HG02884 (cell line): ENCODE data around the gene PDE7B.

ENCODE experiments used
- ATAC-seq: cut with Tn5 transposase; IDR thresholded peaks from one replicate; pipeline ENCODE4 v1.9.1; 2021; ENCODE audit warnings: mild to moderate bottlenecking, moderate library complexity; ENCODE audit not compliant: unreplicated experiment

The PDE7B gene

GRCh38 chr6:136022224-136022874, 170.8 kb downstream of the PDE7B start:
- ATAC-seq: no peak

GRCh38 chr6:136024711-136025110, 173.2 kb downstream of the PDE7B start:
- no peak for ATAC-seq

GRCh38 chr6:136025736-136026135, 174.2 kb downstream of the PDE7B start:
- no peak for ATAC-seq

GRCh38 chr6:136030131-136030530, 178.6 kb downstream of the PDE7B start:
- ATAC-seq: no peak

GRCh38 chr6:136031982-136032381, 180.5 kb downstream of the PDE7B start:
- no peak for ATAC-seq

- no peak for ATAC-seq
Measured at GRCh38 chr6:136033416-136033815, 181.9 kb downstream of the PDE7B start.

- no peak for ATAC-seq
Measured at GRCh38 chr6:136034422-136034821, 182.9 kb downstream of the PDE7B start.

GRCh38 chr6:136035378-136036070, 184.0 kb downstream of the PDE7B start:
- no peak for ATAC-seq

- no peak for ATAC-seq
Measured at GRCh38 chr6:136036071-136036380, 184.5 kb downstream of the PDE7B start.

- no peak for ATAC-seq
Measured at GRCh38 chr6:136036601-136037000, 185.1 kb downstream of the PDE7B start.

GRCh38 chr6:136037242-136037875, 185.9 kb downstream of the PDE7B start:
- no peak for ATAC-seq

- no peak for ATAC-seq
Measured at GRCh38 chr6:136037876-136038460, 186.5 kb downstream of the PDE7B start.

- ATAC-seq: no peak
Measured at GRCh38 chr6:136038531-136038930, 187.0 kb downstream of the PDE7B start.

- ATAC-seq: no peak
Measured at GRCh38 chr6:136039185-136039584, 187.7 kb downstream of the PDE7B start.

GRCh38 chr6:136050475-136050874, 199.0 kb downstream of the PDE7B start:
- ATAC-seq: no peak

GRCh38 chr6:136051140-136051775, 199.8 kb downstream of the PDE7B start:
- no peak for ATAC-seq

- no peak for ATAC-seq
Measured at GRCh38 chr6:136052031-136052430, 200.5 kb downstream of the PDE7B start.

GRCh38 chr6:136058852-136059251, 207.4 kb downstream of the PDE7B start:
- ATAC-seq: no peak

GRCh38 chr6:136059308-136059707, 207.8 kb downstream of the PDE7B start:
- ATAC-seq: no peak

GRCh38 chr6:136060052-136060451, 208.6 kb downstream of the PDE7B start:
- no peak for ATAC-seq

GRCh38 chr6:136060759-136061158, 209.3 kb downstream of the PDE7B start:
- ATAC-seq: no peak
